HepG2 (cell line): ENCODE results near the gene RPL39. TPM values are rescaled to one million over a fixed set of nuclear protein-coding genes. Genes with fewer than 3 reads are reported as not detected.

Source experiments
- AKNA ChIP-seq: sonication (generic); formaldehyde crosslinking; IDR thresholded peaks from 2 replicates; pipeline ENCODE4 v1.4.0; 2020; ENCODE audit warnings: missing genetic modification reagents, borderline replicate concordance
- ATAD3A ChIP-seq: sonication (generic); formaldehyde crosslinking; IDR thresholded peaks from 2 replicates; pipeline ENCODE4 v1.4.0; 2020; ENCODE audit warnings: missing genetic modification reagents
- BCL3 ChIP-seq: sonication (generic); formaldehyde crosslinking; IDR thresholded peaks from 2 replicates; pipeline ENCODE4 v1.5.1; 2020; ENCODE audit warnings: mild to moderate bottlenecking, missing genetic modification reagents, moderate library complexity
- DZIP1 ChIP-seq: sonication (generic); formaldehyde crosslinking; IDR thresholded peaks from 2 replicates; pipeline ENCODE4 v1.5.0; 2020; ENCODE audit warnings: mild to moderate bottlenecking, missing genetic modification reagents
- FOSL1 ChIP-seq: sonication (generic); formaldehyde crosslinking; IDR thresholded peaks from 2 replicates; pipeline ENCODE4 v1.9.0; 2021; ENCODE audit warnings: missing genetic modification reagents, borderline replicate concordance
- FOXO1 ChIP-seq: sonication (generic); formaldehyde crosslinking; IDR thresholded peaks from 2 replicates; pipeline ENCODE4 v1.4.0; 2020; ENCODE audit warnings: missing genetic modification reagents
- JUND ChIP-seq: sonication (generic); formaldehyde crosslinking; IDR thresholded peaks from 2 replicates; pipeline ENCODE4 v1.8.0; 2022; ENCODE audit warnings: mild to moderate bottlenecking, missing genetic modification reagents
- KAT8 ChIP-seq: IDR thresholded peaks from 2 replicates; pipeline ENCODE4 v1.6.1; 2016; ENCODE audit warnings: missing genetic modification reagents, missing compliant biosample characterization
- KLF12 ChIP-seq: sonication (generic); formaldehyde crosslinking; IDR thresholded peaks from 2 replicates; pipeline ENCODE4 v1.4.0; 2020; ENCODE audit warnings: missing genetic modification reagents, borderline replicate concordance
- NFIC ChIP-seq: IDR thresholded peaks from 2 replicates; pipeline ENCODE4 v1.6.1; 2012; ENCODE audit warnings: mild to moderate bottlenecking, low read length, inconsistent platforms
- POLR2AphosphoS2 ChIP-seq: IDR thresholded peaks from 2 replicates; pipeline ENCODE4 v1.6.1; 2011; ENCODE audit warnings: low read depth, low read length, improper control_type of control experiment
- RBAK ChIP-seq: sonication (generic); formaldehyde crosslinking; IDR thresholded peaks from 2 replicates; pipeline ENCODE4 v1.5.1; 2020; ENCODE audit warnings: mild to moderate bottlenecking, missing genetic modification reagents
- SMAD3 ChIP-seq: sonication (generic); formaldehyde crosslinking; IDR thresholded peaks from 2 replicates; pipeline ENCODE4 v1.4.0; 2020; ENCODE audit warnings: missing genetic modification reagents
- TAF1 ChIP-seq: sonication (generic); formaldehyde crosslinking; IDR thresholded peaks from 2 replicates; pipeline ENCODE4 v1.4.0; 2020; ENCODE audit warnings: missing genetic modification reagents
- TOPORS ChIP-seq: sonication (generic); formaldehyde crosslinking; IDR thresholded peaks from 2 replicates; pipeline ENCODE4 v1.8.0; 2023; ENCODE audit warnings: mild to moderate bottlenecking, missing genetic modification reagents
- YEATS2 ChIP-seq: sonication (generic); formaldehyde crosslinking; IDR thresholded peaks from 2 replicates; pipeline ENCODE4 v1.4.0; 2020; ENCODE audit warnings: missing genetic modification reagents, borderline replicate concordance
- ZFP36L1 ChIP-seq: sonication (generic); formaldehyde crosslinking; IDR thresholded peaks from 2 replicates; pipeline ENCODE4 v1.8.0; 2022; ENCODE audit warnings: mild to moderate bottlenecking, missing genetic modification reagents, moderate library complexity
- ZNF143 ChIP-seq: sonication (generic); formaldehyde crosslinking; IDR thresholded peaks from 2 replicates; pipeline ENCODE4 v1.4.0; 2020; ENCODE audit warnings: missing genetic modification reagents
- ZNF264 ChIP-seq: sonication (generic); formaldehyde crosslinking; IDR thresholded peaks from 2 replicates; pipeline ENCODE4 v1.4.0; 2020; ENCODE audit warnings: missing genetic modification reagents
- ZNF557 ChIP-seq: sonication (generic); formaldehyde crosslinking; IDR thresholded peaks from 2 replicates; pipeline ENCODE4 v1.4.0; 2020; ENCODE audit warnings: missing genetic modification reagents
- ZNF563 ChIP-seq: sonication (generic); formaldehyde crosslinking; IDR thresholded peaks from 2 replicates; pipeline ENCODE4 v1.8.0; 2022; ENCODE audit warnings: mild to moderate bottlenecking, moderate library complexity, missing genetic modification reagents
- ZNF605 ChIP-seq: sonication (generic); formaldehyde crosslinking; IDR thresholded peaks from 2 replicates; pipeline ENCODE4 v1.8.0; 2022; ENCODE audit warnings: mild to moderate bottlenecking, missing genetic modification reagents
- ZNF7 ChIP-seq: IDR thresholded peaks from 2 replicates; pipeline ENCODE4 v1.6.1; 2016; ENCODE audit warnings: missing biosample characterization, missing genetic modification reagents
- ZNF792 ChIP-seq: IDR thresholded peaks from 2 replicates; pipeline ENCODE4 v1.6.1; 2016
- polyA plus RNA-seq, 8 experiments: library from polyadenylated mRNA; depleted of rRNA in 3 of 8; stranded (reverse) in 7 of 8; unstranded in 1 of 8; fragments of >200 nt; fragmentation: Illumina TruSeq in 4 of 8; extraction: Trizol in 4 of 8; gene quantifications; 2 replicates each; pipeline versions ENCODE4 v1.2.1 to v1.2.3, GENCODE V29; 2011 to 2016; ENCODE audit warnings: low read depth in 4 of 8, missing spikeins in 1 of 8, mixed read lengths in 1 of 8; ENCODE audit not compliant: insufficient read depth in 1 of 8
- total RNA-seq, 5 experiments: library from RNA; depleted of rRNA; stranded (reverse); fragments of >200 nt; fragmentation: Illumina TruSeq; extraction: Trizol; gene quantifications; 2 replicates each; pipeline ENCODE4 v1.2.3, GENCODE V29; 2016; ENCODE audit warnings: low read depth in 1 of 5

Gene RPL39
- total and polyA plus RNA-seq, 2 of the 13 experiments (the other 11 are each of a cell fraction or from before 2014, with no cell fraction given) = 2,312 to 3,547 TPM

GRCh38 chrX:119791437-119792231 is at the start of gene RPL39 (continued):
- TF ChIP-seq DZIP1 = no peak
- no peak for TF ChIP-seq BCL3 (CRISPR knock-in tag)
- no peak for TF ChIP-seq AKNA (CRISPR knock-in tag)
- peak; percentile 89 for TF ChIP-seq TAF1 (CRISPR knock-in tag)
- TF ChIP-seq YEATS2 (CRISPR knock-in tag) = peak; percentile 97
- no peak for TF ChIP-seq KLF12
- TF ChIP-seq KAT8 (CRISPR knock-in tag) = 0 out of 2 replicates have a peak, but pooled peaks have one; percentile 51
- no peak for TF ChIP-seq ZNF264 (CRISPR knock-in tag)
- TF ChIP-seq ZNF143 (CRISPR knock-in tag) = peak; percentile 29; the same call in 1 of the 2 replicates
- no peak for TF ChIP-seq ZFP36L1 (CRISPR knock-in tag)
- no peak for TF ChIP-seq RBAK (CRISPR knock-in tag)
- peak; percentile 29; the same call in 1 of the 2 replicates for TF ChIP-seq ZNF563
- TF ChIP-seq ZNF7 (CRISPR knock-in tag) = no peak
- no peak for TF ChIP-seq ZNF557 (CRISPR knock-in tag)
- TF ChIP-seq ZNF605 (CRISPR knock-in tag) = no peak; the same call in 1 of the 2 replicates
- no peak for TF ChIP-seq SMAD3
- TF ChIP-seq FOSL1 = no peak
- TF ChIP-seq POLR2AphosphoS2 = no peak
- no peak for TF ChIP-seq ATAD3A (CRISPR knock-in tag)
- TF ChIP-seq FOXO1 = no peak
- TF ChIP-seq JUND (CRISPR knock-in tag) = no peak
- TF ChIP-seq NFIC = no peak
- TF ChIP-seq TOPORS = no peak
- no peak for TF ChIP-seq ZNF792 (CRISPR knock-in tag)
